K562 (cell line): ENCODE measurements around the gene ZNF593OS. TPM values are rescaled to one million over a fixed set of nuclear protein-coding genes. Genes with fewer than 3 reads are reported as not detected.

Source experiments
- ADNP ChIP-seq: fragments of 200-800 bp; sonication (Bioruptor generic); IDR thresholded peaks from 2 replicates; pipeline ENCODE4 v1.6.1; 2016; ENCODE audit warnings: missing genetic modification characterization, missing compliant biosample characterization
- ARID2 ChIP-seq: fragments of 450-650 bp; IDR thresholded peaks from 2 replicates; pipeline ENCODE4 v1.6.1; 2017; ENCODE audit warnings: antibody characterized with exemption, mild to moderate bottlenecking
- BACH1 ChIP-seq: fragments of 200-800 bp; sonication (Bioruptor generic); IDR thresholded peaks from 2 replicates; pipeline ENCODE4 v1.6.1; 2016; ENCODE audit warnings: missing genetic modification characterization, missing compliant biosample characterization
- CC2D1A ChIP-seq: fragments of 450-650 bp; IDR thresholded peaks from 2 replicates; pipeline ENCODE4 v1.6.1; 2017; ENCODE audit warnings: mild to moderate bottlenecking
- DACH1 ChIP-seq: fragments of 450-650 bp; IDR thresholded peaks from 2 replicates; pipeline ENCODE4 v1.6.1; 2018; ENCODE audit not compliant: partially characterized antibody
- ESRRB ChIP-seq: fragments of 250-450 bp; sonication (Bioruptor Pico); IDR thresholded peaks from 2 replicates; pipeline ENCODE4 v1.5.0; 2020; ENCODE audit warnings: mild to moderate bottlenecking, moderate library complexity, borderline replicate concordance
- HLTF ChIP-seq: fragments of 450-650 bp; IDR thresholded peaks from 2 replicates; pipeline ENCODE4 v1.6.1; 2016
- IRF2 ChIP-seq: sonication (generic); formaldehyde crosslinking; IDR thresholded peaks from 2 replicates; pipeline ENCODE4 v1.8.1; 2022; ENCODE audit warnings: mild to moderate bottlenecking, missing genetic modification reagents
- MXI1 ChIP-seq: IDR thresholded peaks from 2 replicates; pipeline ENCODE4 v1.6.1; 2011; ENCODE audit warnings: low read depth, mild to moderate bottlenecking, improper control_type of control experiment, low read length
- NFRKB ChIP-seq: fragments of 450-650 bp; IDR thresholded peaks from 2 replicates; pipeline ENCODE4 v1.6.1; 2016; ENCODE audit warnings: low read depth
- POLR3A ChIP-seq: IDR thresholded peaks from 2 replicates; pipeline ENCODE4 v1.6.1; 2011; ENCODE audit warnings: borderline replicate concordance, mild to moderate bottlenecking, moderate library complexity; ENCODE audit not compliant: insufficient read length, insufficient read depth; ENCODE audit errors: extremely low read depth
- XRCC4 ChIP-seq: IDR thresholded peaks from one replicate; pipeline ENCODE4 v1.6.1; 2011; ENCODE audit not compliant: insufficient read depth, insufficient read length; ENCODE audit errors: extremely low read depth
- ZNF431 ChIP-seq: sonication (generic); formaldehyde crosslinking; IDR thresholded peaks from 2 replicates; pipeline ENCODE4 v1.8.0; 2022; ENCODE audit warnings: mild to moderate bottlenecking, missing genetic modification reagents
- polyA plus RNA-seq, 8 experiments: library from polyadenylated mRNA; depleted of rRNA in 4 of 8; stranded (reverse) in 5 of 8; unstranded in 3 of 8; fragments of >200 nt; fragmentation: Nextera tagmentation in 2 of 8; fragmentation: Illumina TruSeq in 1 of 8; extraction: Ambion mirVana in 2 of 8; extraction: Trizol in 1 of 8; gene quantifications; 2 replicates each; pipeline versions ENCODE4 v1.2.1 to v1.2.3, GENCODE V29; 2011 to 2014; ENCODE audit warnings: inconsistent platforms in 1 of 8, missing spikeins in 1 of 8
- total RNA-seq, 7 experiments: library from RNA; depleted of rRNA in 6 of 7; stranded (reverse); fragments of >200 nt in 6 of 7; fragmentation: Illumina TruSeq in 2 of 7; extraction: Trizol in 2 of 7; gene quantifications; 2 replicates each; pipeline versions ENCODE4 v1.2.1 to v1.2.3, GENCODE V29; 2011 to 2021; ENCODE audit warnings: low replicate concordance in 1 of 7
- TF ChIP-seq, protein P1 (sequence below): fragments of 200-800 bp; sonication (Bioruptor generic); IDR thresholded peaks from 2 replicates; pipeline ENCODE4 v1.6.1; 2016; ENCODE audit warnings: missing genetic modification characterization, missing compliant biosample characterization
- TF ChIP-seq, protein P2 (sequence below): fragments of 450-650 bp; IDR thresholded peaks from 2 replicates; pipeline ENCODE4 v1.6.1; 2016; ENCODE audit warnings: antibody characterized with exemption
- TF ChIP-seq, protein P3 (sequence below): fragments of 450-650 bp; formaldehyde crosslinking; conservative IDR thresholded peaks from 2 replicates; pipeline ENCODE4 v1.4.0; 2022; ENCODE audit warnings: mild to moderate bottlenecking, missing genetic modification characterization

The ZNF593OS gene
- total and polyA plus RNA-seq, 9 of the 15 experiments (the other 6 are each of a cell fraction or from before 2014, with no cell fraction given) = 0.24 to 0.27 TPM; not detected in 7

DNA sequence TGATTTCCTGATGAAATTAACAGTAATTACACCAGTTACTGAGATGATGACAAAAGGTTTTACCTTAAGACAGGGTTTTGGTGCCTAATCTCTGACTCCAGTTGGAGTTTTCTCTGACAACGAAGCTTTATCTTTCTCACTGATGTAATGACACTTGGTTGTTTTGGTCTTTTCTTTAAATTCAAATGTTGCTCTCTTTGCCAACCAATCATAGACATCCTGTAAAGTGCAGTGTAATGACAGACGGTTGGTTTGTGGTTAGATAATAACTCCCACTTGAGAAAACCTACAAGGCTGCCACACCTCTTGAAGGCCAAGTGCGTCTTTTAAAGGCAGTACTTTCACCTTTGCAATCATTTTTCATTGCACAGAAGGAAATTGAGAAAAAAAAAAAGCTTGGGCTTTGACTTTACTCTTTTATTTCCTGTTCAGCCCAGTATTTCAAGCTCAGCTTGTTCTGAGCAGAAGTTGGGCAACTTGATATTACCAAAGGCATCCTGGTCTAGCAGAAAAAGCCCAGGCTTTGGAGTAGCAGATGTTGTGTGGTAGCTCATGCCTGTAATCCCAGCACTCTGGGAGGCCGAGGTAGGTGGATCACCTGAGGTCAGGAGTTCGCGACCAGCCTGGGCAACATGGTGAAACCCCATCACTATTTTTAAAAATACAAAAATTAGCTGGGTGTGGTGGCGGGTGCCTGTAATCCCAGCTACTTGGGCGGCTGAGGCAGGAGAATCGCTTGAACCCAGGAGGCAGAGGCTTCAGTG is 45.1 kb downstream of the ZNF593OS start (continued):
- TF ChIP-seq, protein P1, sequence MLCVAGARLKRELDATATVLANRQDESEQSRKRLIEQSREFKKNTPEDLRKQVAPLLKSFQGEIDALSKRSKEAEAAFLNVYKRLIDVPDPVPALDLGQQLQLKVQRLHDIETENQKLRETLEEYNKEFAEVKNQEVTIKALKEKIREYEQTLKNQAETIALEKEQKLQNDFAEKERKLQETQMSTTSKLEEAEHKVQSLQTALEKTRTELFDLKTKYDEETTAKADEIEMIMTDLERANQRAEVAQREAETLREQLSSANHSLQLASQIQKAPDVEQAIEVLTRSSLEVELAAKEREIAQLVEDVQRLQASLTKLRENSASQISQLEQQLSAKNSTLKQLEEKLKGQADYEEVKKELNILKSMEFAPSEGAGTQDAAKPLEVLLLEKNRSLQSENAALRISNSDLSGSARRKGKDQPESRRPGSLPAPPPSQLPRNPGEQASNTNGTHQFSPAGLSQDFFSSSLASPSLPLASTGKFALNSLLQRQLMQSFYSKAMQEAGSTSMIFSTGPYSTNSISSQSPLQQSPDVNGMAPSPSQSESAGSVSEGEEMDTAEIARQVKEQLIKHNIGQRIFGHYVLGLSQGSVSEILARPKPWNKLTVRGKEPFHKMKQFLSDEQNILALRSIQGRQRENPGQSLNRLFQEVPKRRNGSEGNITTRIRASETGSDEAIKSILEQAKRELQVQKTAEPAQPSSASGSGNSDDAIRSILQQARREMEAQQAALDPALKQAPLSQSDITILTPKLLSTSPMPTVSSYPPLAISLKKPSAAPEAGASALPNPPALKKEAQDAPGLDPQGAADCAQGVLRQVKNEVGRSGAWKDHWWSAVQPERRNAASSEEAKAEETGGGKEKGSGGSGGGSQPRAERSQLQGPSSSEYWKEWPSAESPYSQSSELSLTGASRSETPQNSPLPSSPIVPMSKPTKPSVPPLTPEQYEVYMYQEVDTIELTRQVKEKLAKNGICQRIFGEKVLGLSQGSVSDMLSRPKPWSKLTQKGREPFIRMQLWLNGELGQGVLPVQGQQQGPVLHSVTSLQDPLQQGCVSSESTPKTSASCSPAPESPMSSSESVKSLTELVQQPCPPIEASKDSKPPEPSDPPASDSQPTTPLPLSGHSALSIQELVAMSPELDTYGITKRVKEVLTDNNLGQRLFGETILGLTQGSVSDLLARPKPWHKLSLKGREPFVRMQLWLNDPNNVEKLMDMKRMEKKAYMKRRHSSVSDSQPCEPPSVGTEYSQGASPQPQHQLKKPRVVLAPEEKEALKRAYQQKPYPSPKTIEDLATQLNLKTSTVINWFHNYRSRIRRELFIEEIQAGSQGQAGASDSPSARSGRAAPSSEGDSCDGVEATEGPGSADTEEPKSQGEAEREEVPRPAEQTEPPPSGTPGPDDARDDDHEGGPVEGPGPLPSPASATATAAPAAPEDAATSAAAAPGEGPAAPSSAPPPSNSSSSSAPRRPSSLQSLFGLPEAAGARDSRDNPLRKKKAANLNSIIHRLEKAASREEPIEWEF (CRISPR knock-in tag) = peak; percentile 50
- TF ChIP-seq BACH1 (tag) (peak; percentile 66), DACH1 (peak; percentile 70), ADNP (tag) (peak; percentile 65), NFRKB (peak; percentile 79; the same call in 1 of the 2 replicates), MXI1 (peak; percentile 34; the same call in 1 of the 2 replicates), ARID2 (0 out of 2 replicates have a peak, but pooled peaks have one; percentile 63), ZNF431 (CRISPR knock-in tag) (peak; percentile 69; the same call in 1 of the 2 replicates), IRF2 (CRISPR knock-in tag) (no peak), CC2D1A (peak; percentile 100), XRCC4 (no peak), HLTF (peak; percentile 37; the same call in 1 of the 2 replicates), POLR3A (no peak), ESRRB (CRISPR knock-in tag) (no peak)
- TF ChIP-seq, protein P2, sequence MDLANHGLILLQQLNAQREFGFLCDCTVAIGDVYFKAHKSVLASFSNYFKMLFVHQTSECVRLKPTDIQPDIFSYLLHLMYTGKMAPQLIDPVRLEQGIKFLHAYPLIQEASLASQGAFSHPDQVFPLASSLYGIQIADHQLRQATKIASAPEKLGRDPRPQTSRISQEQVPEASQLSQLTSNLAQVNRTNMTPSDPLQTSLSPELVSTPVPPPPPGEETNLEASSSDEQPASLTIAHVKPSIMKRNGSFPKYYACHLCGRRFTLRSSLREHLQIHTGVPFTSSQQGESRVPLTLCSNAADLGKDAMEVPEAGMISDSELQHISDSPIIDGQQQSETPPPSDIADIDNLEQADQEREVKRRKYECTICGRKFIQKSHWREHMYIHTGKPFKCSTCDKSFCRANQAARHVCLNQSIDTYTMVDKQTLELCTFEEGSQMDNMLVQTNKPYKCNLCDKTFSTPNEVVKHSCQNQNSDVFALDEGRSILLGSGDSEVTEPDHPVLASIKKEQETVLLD = peak; percentile 68; the same call in 1 of the 2 replicates
- TF ChIP-seq, protein P3, sequence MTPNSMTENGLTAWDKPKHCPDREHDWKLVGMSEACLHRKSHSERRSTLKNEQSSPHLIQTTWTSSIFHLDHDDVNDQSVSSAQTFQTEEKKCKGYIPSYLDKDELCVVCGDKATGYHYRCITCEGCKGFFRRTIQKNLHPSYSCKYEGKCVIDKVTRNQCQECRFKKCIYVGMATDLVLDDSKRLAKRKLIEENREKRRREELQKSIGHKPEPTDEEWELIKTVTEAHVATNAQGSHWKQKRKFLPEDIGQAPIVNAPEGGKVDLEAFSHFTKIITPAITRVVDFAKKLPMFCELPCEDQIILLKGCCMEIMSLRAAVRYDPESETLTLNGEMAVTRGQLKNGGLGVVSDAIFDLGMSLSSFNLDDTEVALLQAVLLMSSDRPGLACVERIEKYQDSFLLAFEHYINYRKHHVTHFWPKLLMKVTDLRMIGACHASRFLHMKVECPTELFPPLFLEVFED = peak; percentile 93
